Activated gamma-delta T cell (primary cell): ENCODE data around the gene RGS3.
"Not testable (repeated sequence)": the region's sequence is repeated elsewhere in the genome, so short reads cannot be mapped to it uniquely, and the experiment has no call there.

ENCODE experiments used
- DNase-seq: peaks from one replicate; lab custom pipeline; 2025; lab: John Stamatoyannopoulos, UW
- total RNA-seq, 2 donors: gene quantifications; one replicate each; lab custom pipeline; 2026; lab: John Stamatoyannopoulos, UW

The RGS3 gene
- total RNA-seq = 31.3 to 51.5 reads per million in 2 donors

GRCh38 chr9:113463418-113464285 lies at the start of gene RGS3:
Gene RGS3, plus strand, starts transcription at chr9:113463727. Its CDS starts 76 bp downstream, at chr9:113463803.
- no peak for DNase-seq

GRCh38 chr9:113416149-113416721 lies 47.3 kb upstream of the RGS3 start:
- no peak for DNase-seq

- DNase-seq = no peak
Observed at GRCh38 chr9:113417370-113417769, 46.2 kb upstream of the RGS3 start.

- DNase-seq = no peak
Observed at GRCh38 chr9:113421726-113422125, 41.8 kb upstream of the RGS3 start.

GRCh38 chr9:113425072-113425471 lies 38.5 kb upstream of the RGS3 start:
- DNase-seq = no peak

GRCh38 chr9:113426701-113427100 lies 36.8 kb upstream of the RGS3 start:
- DNase-seq = no peak

GRCh38 chr9:113427629-113428028 lies 35.9 kb upstream of the RGS3 start:
- DNase-seq = no peak

GRCh38 chr9:113428062-113428615 lies 35.4 kb upstream of the RGS3 start:
- no peak for DNase-seq

GRCh38 chr9:113431191-113431590 lies 32.3 kb upstream of the RGS3 start:
- no peak for DNase-seq

- DNase-seq = no peak
Observed at GRCh38 chr9:113436728-113437515, 26.6 kb upstream of the RGS3 start.

GRCh38 chr9:113437716-113438115 lies 25.8 kb upstream of the RGS3 start:
- DNase-seq = not testable (repeated sequence)

- no peak for DNase-seq
Observed at GRCh38 chr9:113444736-113445135, 18.8 kb upstream of the RGS3 start.

GRCh38 chr9:113446323-113446740 lies 17.2 kb upstream of the RGS3 start:
- no peak for DNase-seq

- DNase-seq = no peak
Observed at GRCh38 chr9:113449376-113449775, 14.2 kb upstream of the RGS3 start.

GRCh38 chr9:113452113-113452605 lies 11.4 kb upstream of the RGS3 start:
- no peak for DNase-seq

- DNase-seq = no peak
Observed at GRCh38 chr9:113454914-113455761, 8.4 kb upstream of the RGS3 start.

- DNase-seq = no peak
Observed at GRCh38 chr9:113456235-113456634, 7.3 kb upstream of the RGS3 start.

GRCh38 chr9:113461285-113461684 lies 2.2 kb upstream of the RGS3 start:
- DNase-seq = no peak

- no peak for DNase-seq
Observed at GRCh38 chr9:113461943-113462342, 1.6 kb upstream of the RGS3 start.

GRCh38 chr9:113462781-113463286 lies 693 bp upstream of the RGS3 start:
- DNase-seq = no peak

- no peak for DNase-seq
Observed at GRCh38 chr9:113464286-113464660, 746 bp downstream of the RGS3 start.
